Measurements from ENCODE around the gene ZNF451. TPM values are rescaled to one million over a fixed set of nuclear protein-coding genes. Genes with fewer than 3 reads are reported as not detected.

The ZNF451 gene
- total RNA-seq, 4 donors from 2014 or later: 51.1 to 62.8 (median 59.2) TPM

DNA sequence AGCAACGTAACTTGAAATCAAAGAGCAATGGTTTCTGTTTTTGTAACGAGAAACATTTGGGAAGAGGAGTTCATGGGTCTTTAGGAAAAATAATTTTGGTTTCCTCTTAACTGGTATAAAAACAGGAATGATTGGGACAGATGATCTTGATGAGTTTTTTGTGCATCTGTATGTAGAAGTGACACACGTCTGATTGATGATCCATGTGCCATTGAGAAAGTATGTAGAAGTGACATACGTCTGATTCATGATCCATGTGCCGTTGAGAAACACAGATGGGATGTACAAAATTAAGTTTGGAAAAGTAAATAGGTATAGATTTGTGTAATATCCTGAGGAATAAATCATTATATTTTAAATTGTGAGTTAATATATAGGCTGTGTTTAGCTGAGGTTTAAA lies 41.4 kb upstream of the ZNF451 start:
- Histone ChIP-seq H3K9me3 (no peaks in the 10 kb centered on the region), H3K27ac (no peak overlapping the region), H3K4me1 (peaks cover 0 to 19% (median 5%) of the 10 kb centered on the region in 4 donors), H3K4me3 (no peak overlapping the region), H3K27me3 (no peaks in the 10 kb centered on the region), H3K36me3 (peaks cover 0 to 33% (median 0%) of the 10 kb centered on the region in 3 donors)
- DNase-seq (ENCODE audit: low spot score in 2 of 2): no peak
- 79 to 80% methylated on average over 5 of the region's 5 CpGs for WGBS, 2 donors
- TF ChIP-seq, protein P1, sequence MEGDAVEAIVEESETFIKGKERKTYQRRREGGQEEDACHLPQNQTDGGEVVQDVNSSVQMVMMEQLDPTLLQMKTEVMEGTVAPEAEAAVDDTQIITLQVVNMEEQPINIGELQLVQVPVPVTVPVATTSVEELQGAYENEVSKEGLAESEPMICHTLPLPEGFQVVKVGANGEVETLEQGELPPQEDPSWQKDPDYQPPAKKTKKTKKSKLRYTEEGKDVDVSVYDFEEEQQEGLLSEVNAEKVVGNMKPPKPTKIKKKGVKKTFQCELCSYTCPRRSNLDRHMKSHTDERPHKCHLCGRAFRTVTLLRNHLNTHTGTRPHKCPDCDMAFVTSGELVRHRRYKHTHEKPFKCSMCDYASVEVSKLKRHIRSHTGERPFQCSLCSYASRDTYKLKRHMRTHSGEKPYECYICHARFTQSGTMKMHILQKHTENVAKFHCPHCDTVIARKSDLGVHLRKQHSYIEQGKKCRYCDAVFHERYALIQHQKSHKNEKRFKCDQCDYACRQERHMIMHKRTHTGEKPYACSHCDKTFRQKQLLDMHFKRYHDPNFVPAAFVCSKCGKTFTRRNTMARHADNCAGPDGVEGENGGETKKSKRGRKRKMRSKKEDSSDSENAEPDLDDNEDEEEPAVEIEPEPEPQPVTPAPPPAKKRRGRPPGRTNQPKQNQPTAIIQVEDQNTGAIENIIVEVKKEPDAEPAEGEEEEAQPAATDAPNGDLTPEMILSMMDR (IDR thresholded peaks at IDR 0.05): no peak
- no peak for TF ChIP-seq EP300 (IDR thresholded peaks at IDR 0.05)
- no peak for TF ChIP-seq POLR2A (IDR thresholded peaks at IDR 0.05)

DNA sequence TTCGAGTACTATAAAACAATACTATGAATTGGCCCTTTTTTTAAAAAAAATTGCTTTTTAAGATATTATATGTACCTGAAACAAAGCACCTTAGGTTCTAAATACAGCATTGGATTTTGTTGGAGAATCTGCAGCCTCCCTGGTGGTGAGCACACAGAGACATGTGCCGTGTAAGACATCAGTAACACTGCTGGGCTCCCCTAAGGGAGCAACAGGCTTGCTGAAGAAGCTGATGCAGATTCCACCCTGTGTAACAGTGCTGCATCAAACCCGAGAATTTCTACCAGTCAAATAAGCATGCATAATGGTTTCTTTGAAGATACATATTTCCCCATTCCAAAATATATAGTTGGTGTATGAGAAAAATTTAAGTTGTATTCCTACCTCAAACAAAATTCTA lies 26.1 kb upstream of the ZNF451 start:
- H3K27ac ChIP-seq: no peak overlapping the region
- H3K4me3 ChIP-seq: no peak overlapping the region
- H3K9me3 ChIP-seq: no peaks in the 10 kb centered on the region
- peaks cover 0 to 64% (median 0%) of the 10 kb centered on the region in 3 donors for H3K36me3 ChIP-seq
- H3K27me3 ChIP-seq: no peaks in the 10 kb centered on the region
- DNase-seq (ENCODE audit: low spot score in 2 of 2): no peak
- no peaks in the 10 kb centered on the region for H3K4me1 ChIP-seq
- 82 to 83% methylated on average over 3 of the region's 3 CpGs for WGBS, 2 donors
- TF ChIP-seq EP300 (IDR thresholded peaks at IDR 0.05) (no peak), POLR2A (IDR thresholded peaks at IDR 0.05) (no peak)
- TF ChIP-seq, protein P1 (IDR thresholded peaks at IDR 0.05): no peak

DNA sequence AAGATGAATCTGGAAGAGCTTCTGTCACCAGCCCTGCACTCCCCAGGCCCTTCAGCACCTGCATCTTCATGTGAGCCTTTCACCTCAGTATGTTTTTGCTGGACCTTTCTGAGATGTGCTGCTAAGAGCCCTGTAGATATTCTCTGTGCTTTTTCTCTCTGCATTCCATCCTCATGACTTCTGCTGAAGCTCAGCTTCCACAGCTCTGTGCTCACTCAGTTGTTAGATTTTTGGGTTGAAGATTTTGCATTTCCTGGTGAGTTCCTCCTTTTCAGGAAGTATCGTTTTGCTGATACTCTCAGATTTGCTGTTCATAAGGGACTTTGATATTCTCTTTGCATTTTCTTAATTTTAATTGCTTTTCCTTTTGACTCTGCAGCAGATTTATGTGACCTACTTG lies 25.2 kb upstream of the ZNF451 start:
- Histone ChIP-seq H3K36me3 (peaks cover 0 to 55% (median 0%) of the 10 kb centered on the region in 3 donors), H3K27ac (no peak overlapping the region), H3K4me3 (no peak overlapping the region), H3K9me3 (no peaks in the 10 kb centered on the region), H3K4me1 (no peaks in the 10 kb centered on the region), H3K27me3 (no peaks in the 10 kb centered on the region)
- no peak for DNase-seq (ENCODE audit: low spot score in 2 of 2)
- TF ChIP-seq EP300 (IDR thresholded peaks at IDR 0.05): no peak
- 84 to 89% methylated on average over 1 of the region's 1 CpG for WGBS, 2 donors

DNA sequence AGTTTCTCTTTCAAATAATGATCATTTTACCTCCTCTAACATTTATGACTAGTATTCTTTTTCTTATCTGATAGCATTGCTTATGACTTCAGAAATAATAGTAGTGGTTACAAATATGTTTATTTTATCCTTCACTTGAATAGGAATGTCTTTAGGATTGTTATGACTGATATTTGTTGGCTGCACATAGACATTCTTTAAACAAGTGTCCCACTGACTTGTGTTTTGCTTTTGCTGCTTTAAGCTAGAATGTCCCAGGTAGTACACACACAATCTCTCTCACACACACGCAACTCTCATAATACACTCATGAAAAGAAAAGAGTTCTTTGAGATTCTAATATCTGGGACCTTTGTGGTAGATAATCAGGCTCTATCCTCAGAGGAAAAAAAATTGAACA lies 21.9 kb upstream of the ZNF451 start:
- Histone ChIP-seq H3K27me3 (no peaks in the 10 kb centered on the region), H3K4me3 (no peak overlapping the region), H3K27ac (no peak overlapping the region), H3K9me3 (no peaks in the 10 kb centered on the region), H3K4me1 (no peaks in the 10 kb centered on the region), H3K36me3 (peaks cover 0 to 22% (median 0%) of the 10 kb centered on the region in 3 donors)
- TF ChIP-seq, protein P1 (IDR thresholded peaks at IDR 0.05): no peak
- TF ChIP-seq POLR2A (IDR thresholded peaks at IDR 0.05) (no peak), EP300 (IDR thresholded peaks at IDR 0.05) (no peak)
- WGBS, 2 donors: 79 to 87% methylated on average over 1 of the region's 1 CpG
- no peak for DNase-seq (ENCODE audit: low spot score in 2 of 2)

DNA sequence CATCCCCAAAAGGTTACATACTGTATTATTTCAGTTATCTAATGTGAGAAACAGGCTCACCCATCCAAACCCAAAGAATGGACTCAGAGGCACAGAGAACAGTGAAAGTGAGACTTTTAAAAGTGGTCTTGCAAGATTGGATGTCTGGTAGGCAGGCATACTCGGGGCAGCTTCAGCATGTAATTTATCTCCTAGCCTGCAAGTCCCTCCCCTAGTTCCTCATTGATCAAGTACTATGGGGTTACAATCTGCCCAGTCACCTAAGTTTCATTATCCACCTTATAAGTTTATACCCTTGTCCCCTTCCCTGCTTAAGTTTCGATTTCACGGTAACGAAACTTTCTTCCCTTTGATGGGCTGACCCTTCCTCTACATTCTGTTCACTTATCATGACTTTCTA lies 20.8 kb upstream of the ZNF451 start:
- TF ChIP-seq, protein P1 (IDR thresholded peaks at IDR 0.05): no peak
- no peak for TF ChIP-seq EP300 (IDR thresholded peaks at IDR 0.05)
- TF ChIP-seq POLR2A (IDR thresholded peaks at IDR 0.05): no peak
- peaks cover 0 to 18% (median 0%) of the 10 kb centered on the region in 3 donors for H3K36me3 ChIP-seq
- H3K4me1 ChIP-seq: no peaks in the 10 kb centered on the region
- H3K27ac ChIP-seq: no peak overlapping the region
- no peak for DNase-seq (ENCODE audit: low spot score in 2 of 2)
- H3K27me3 ChIP-seq: no peaks in the 10 kb centered on the region
- no peaks in the 10 kb centered on the region for H3K9me3 ChIP-seq
- H3K4me3 ChIP-seq: no peak overlapping the region
- WGBS, 2 donors: 85 to 86% methylated on average over 4 of the region's 4 CpGs

DNA sequence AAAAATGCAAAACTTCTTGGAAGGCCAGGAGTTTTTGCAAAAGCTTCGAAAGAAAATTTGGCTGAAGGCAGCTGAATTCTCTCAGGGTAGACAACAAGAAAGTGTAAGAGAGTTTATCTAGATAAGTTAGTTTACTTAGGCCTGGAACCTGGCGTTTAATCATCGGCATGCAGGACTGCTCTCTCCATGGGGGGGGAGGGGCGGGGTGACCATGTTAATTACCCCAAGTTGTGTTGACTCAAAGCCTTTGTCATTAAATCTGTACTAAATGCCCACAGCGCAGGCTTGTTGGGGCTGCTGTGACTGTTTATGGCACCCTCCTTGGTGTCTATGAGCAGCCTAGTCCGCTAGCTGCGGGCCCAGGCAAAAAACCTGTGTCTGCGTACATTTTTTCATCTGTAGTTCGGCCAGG lies 20.1 kb upstream of the ZNF451 start:
- 78 to 84% methylated on average over 9 of the region's 9 CpGs for WGBS, 2 donors
- no peak for DNase-seq (ENCODE audit: low spot score in 2 of 2)
- Histone ChIP-seq H3K4me3 (no peak overlapping the region), H3K27me3 (no peaks in the 10 kb centered on the region), H3K27ac (no peak overlapping the region), H3K9me3 (no peaks in the 10 kb centered on the region), H3K36me3 (peaks cover 0 to 11% (median 0%) of the 10 kb centered on the region in 3 donors), H3K4me1 (no peaks in the 10 kb centered on the region)
- TF ChIP-seq EP300 (IDR thresholded peaks at IDR 0.05) (no peak), POLR2A (IDR thresholded peaks at IDR 0.05) (no peak)
- TF ChIP-seq, protein P1 (IDR thresholded peaks at IDR 0.05): no peak

Data from tibial nerve (tissue), 4 donors.